ENCODE results near the gene MT1B. TPM values are rescaled to one million over a fixed set of nuclear protein-coding genes. Genes with fewer than 3 reads are reported as not detected.

MT1B gene
- total RNA-seq, 2 donors from 2014 or later = not detected

GRCh38 chr16:56691885-56692284 lies 40.2 kb downstream of the MT1B start:
- Mint-ChIP-seq H3K9me3 (no peaks in the 10 kb centered on the region), H3K4me3 (no peak overlapping the region), H3K36me3 (ENCODE audit: low read depth) (no peaks in the 10 kb centered on the region), H3K27ac (no peak overlapping the region), H3K27me3 (no peaks in the 10 kb centered on the region), H3K4me1 (no peaks in the 10 kb centered on the region)
- no peak for ATAC-seq (replicated peaks)

DNA sequence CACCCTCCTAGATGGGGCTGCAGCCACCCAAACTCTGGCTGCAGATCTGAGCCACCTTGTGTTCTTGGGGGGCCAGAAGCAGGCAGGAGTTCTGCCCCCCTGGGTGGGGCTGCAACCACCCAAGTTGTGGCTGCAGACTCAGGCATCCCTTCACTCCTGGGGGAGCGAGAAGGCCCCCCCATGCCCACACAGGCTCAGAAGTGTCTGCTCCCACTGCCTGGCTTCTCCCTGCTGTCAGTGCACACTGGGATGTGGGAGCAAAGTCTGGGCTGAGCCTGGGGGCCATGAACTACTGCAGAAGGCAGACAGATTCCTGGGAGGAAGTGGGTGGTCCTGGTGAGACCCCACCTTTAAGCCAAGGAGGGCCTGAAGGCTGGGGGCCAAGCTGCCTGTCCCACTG lies 43.6 kb downstream of the MT1B start:
- Mint-ChIP-seq H3K36me3 (ENCODE audit: low read depth) (no peaks in the 10 kb centered on the region), H3K27ac (no peak overlapping the region), H3K27me3 (no peaks in the 10 kb centered on the region), H3K4me3 (no peak overlapping the region), H3K4me1 (no peaks in the 10 kb centered on the region), H3K9me3 (no peaks in the 10 kb centered on the region)
- no peak for ATAC-seq (replicated peaks)

- no peak for ATAC-seq (replicated peaks)
- Mint-ChIP-seq H3K27me3 (no peaks in the 10 kb centered on the region), H3K27ac (no peak overlapping the region), H3K9me3 (no peaks in the 10 kb centered on the region), H3K4me1 (no peaks in the 10 kb centered on the region), H3K36me3 (ENCODE audit: low read depth) (no peaks in the 10 kb centered on the region), H3K4me3 (no peak overlapping the region)
Observed at GRCh38 chr16:56697456-56698155, 45.9 kb downstream of the MT1B start.

GRCh38 chr16:56700195-56700594 lies 48.5 kb downstream of the MT1B start:
- Mint-ChIP-seq H3K27ac (no peak overlapping the region), H3K4me3 (no peak overlapping the region), H3K9me3 (no peaks in the 10 kb centered on the region), H3K36me3 (ENCODE audit: low read depth) (no peaks in the 10 kb centered on the region), H3K27me3 (no peaks in the 10 kb centered on the region), H3K4me1 (no peaks in the 10 kb centered on the region)
- ATAC-seq (replicated peaks) = no peak

DNA sequence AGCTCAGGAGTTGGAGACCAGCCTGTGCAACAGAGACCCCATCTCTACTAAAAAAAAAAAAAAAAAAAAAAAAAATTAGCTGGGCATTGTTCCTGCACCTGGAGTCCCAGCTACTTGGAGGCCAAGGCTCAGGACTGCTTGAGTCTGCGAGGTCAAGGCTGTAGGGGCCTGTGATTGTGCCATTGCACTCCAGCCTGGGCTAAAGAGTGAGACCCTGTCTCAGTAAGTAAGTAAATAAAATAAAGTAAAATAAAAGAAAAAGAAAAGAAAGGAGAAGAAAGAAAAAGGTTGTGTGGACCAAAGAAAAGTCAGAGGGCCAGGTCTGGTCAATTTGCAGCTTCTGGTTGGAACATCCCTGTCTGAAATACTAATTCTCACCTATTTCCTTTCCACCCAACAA lies 48.9 kb downstream of the MT1B start:
- Mint-ChIP-seq H3K9me3 (no peaks in the 10 kb centered on the region), H3K27ac (no peak overlapping the region), H3K36me3 (ENCODE audit: low read depth) (no peaks in the 10 kb centered on the region), H3K4me3 (no peak overlapping the region), H3K4me1 (no peaks in the 10 kb centered on the region), H3K27me3 (no peaks in the 10 kb centered on the region)
- no peak for ATAC-seq (replicated peaks)

DNA sequence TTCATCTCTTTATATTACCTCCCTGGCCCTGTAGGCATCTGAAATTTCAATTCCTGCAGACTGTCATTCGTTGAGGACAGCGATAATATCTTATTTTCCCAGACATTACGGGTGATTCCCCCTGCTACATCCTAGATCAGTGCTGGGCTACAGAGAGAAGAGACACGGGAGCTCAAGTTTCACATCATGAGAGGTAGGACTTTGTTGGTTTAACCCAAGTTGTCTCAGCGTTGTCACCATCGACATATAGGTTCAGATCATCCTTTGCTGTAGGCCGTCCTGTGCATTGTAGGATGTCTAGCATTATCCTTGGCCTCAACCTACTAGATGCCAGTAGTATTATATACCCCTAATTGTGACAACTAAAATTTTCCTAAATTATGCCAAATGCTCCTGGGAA lies 49.8 kb downstream of the MT1B start:
- H3K27ac Mint-ChIP-seq = peak overlapping the region; percentile 67
- no peaks in the 10 kb centered on the region for H3K9me3 Mint-ChIP-seq
- ATAC-seq (replicated peaks) = no peak
- H3K27me3 Mint-ChIP-seq = no peaks in the 10 kb centered on the region
- no peaks in the 10 kb centered on the region for H3K36me3 Mint-ChIP-seq (ENCODE audit: low read depth)
- no peaks in the 10 kb centered on the region for H3K4me1 Mint-ChIP-seq
- peak overlapping the region; percentile 21 for H3K4me3 Mint-ChIP-seq

Other genes with a start within 250 kb of the MT1B start
- gene AMFR, start 226.3 kb upstream of the MT1B start, total RNA-seq = 10 to 100 TPM; 37.5 to 39.7 TPM
- 100 to 1,000 TPM; 262 to 288 TPM for gene NUDT21, start 200.6 kb upstream of the MT1B start, total RNA-seq
- 10 to 100 TPM; 28.8 to 59.9 TPM for gene OGFOD1, start 200.3 kb upstream of the MT1B start, total RNA-seq
- gene BBS2, start 131.9 kb upstream of the MT1B start, total RNA-seq = 10 to 100 TPM; 18.8 to 23.2 TPM
- gene MT4, start 86.8 kb upstream of the MT1B start, total RNA-seq = not detected
- gene MT3, start 62.4 kb upstream of the MT1B start, total RNA-seq = 10 to 100 TPM in 1 of 2 donors, 1 to 10 TPM in 1; 3.0 to 73.8 TPM
- gene MT2A, start 43.3 kb upstream of the MT1B start, total RNA-seq = 100 to 1,000 TPM in 1 of 2 donors, 10 to 100 TPM in 1; 25.6 to 114 TPM
- gene MT1E, start 26.1 kb upstream of the MT1B start, total RNA-seq = under 1 TPM in 1 of 2 donors, not detected in 1; 0.53 TPM
- not detected for gene MT1M, start 19.2 kb upstream of the MT1B start, total RNA-seq
- gene MT1A, start 13.2 kb upstream of the MT1B start, total RNA-seq = 1 to 10 TPM; 1.5 to 6.5 TPM
- gene MT1F, start 6.1 kb downstream of the MT1B start, total RNA-seq = 1 to 10 TPM; 3.1 to 5.7 TPM
- not detected for gene MT1G, start 16.2 kb downstream of the MT1B start, total RNA-seq
- gene MT1H, start 17.9 kb downstream of the MT1B start, total RNA-seq = not detected
- gene MT1X, start 30.6 kb downstream of the MT1B start, total RNA-seq = 1 to 10 TPM; 6.1 to 7.6 TPM
- gene NUP93, start 78.2 kb downstream of the MT1B start, total RNA-seq = 100 to 1,000 TPM in 1 of 2 donors, 10 to 100 TPM in 1; 51.5 to 112 TPM
- gene SLC12A3, start 213.3 kb downstream of the MT1B start, total RNA-seq = not detected

Data from activated T-helper 17 cell treated with anti-CD3 and anti-CD28 coated beads, Interleukin-2, amount 50 U/mL, for 72 hours (primary cell).